KOPT-K1 (cell line): Measurements from ENCODE around the gene FBP1.

Source experiments
- H3K27ac ChIP-seq: fragments of 200-600 bp; sonication (generic); 2 replicates; pipeline ENCODE4 v1.5.1; 2016; ENCODE audit warnings: antibody characterized with exemption, mild to moderate bottlenecking, low read depth, low read length; ENCODE audit not compliant: poor library complexity, severe bottlenecking
- H3K36me3 ChIP-seq: fragments of 200-600 bp; sonication (generic); 2 replicates; pipeline ENCODE4 v1.5.1; 2017; ENCODE audit warnings: antibody characterized with exemption, mild to moderate bottlenecking, low read length, moderate library complexity; ENCODE audit not compliant: insufficient read depth
- H3K9me3 ChIP-seq: fragments of 200-600 bp; sonication (generic); 2 replicates; pipeline ENCODE4 v1.5.1; 2017; ENCODE audit warnings: antibody characterized with exemption, low read length, mild to moderate bottlenecking; ENCODE audit not compliant: insufficient read depth, poor library complexity, severe bottlenecking

Gene FBP1

GRCh38 chr9:94643176-94643575 is 3.9 kb upstream of the FBP1 start:
- no peaks in the 10 kb centered on the region for H3K36me3 ChIP-seq
- no peak overlapping the region for H3K27ac ChIP-seq
- no peaks in the 10 kb centered on the region for H3K9me3 ChIP-seq

- no peaks in the 10 kb centered on the region for H3K36me3 ChIP-seq
- H3K9me3 ChIP-seq, result no peaks in the 10 kb centered on the region
- H3K27ac ChIP-seq, result no peak overlapping the region
Observed at GRCh38 chr9:94642501-94642900, 3.2 kb upstream of the FBP1 start.

GRCh38 chr9:94639999-94640376 is 670 bp upstream of the FBP1 start:
- no peaks in the 10 kb centered on the region for H3K36me3 ChIP-seq
- H3K27ac ChIP-seq, result no peak overlapping the region
- H3K9me3 ChIP-seq, result no peaks in the 10 kb centered on the region

GRCh38 chr9:94638335-94639060 is 820 bp downstream of the FBP1 start:
- Histone ChIP-seq H3K9me3 (no peaks in the 10 kb centered on the region), H3K36me3 (no peaks in the 10 kb centered on the region), H3K27ac (no peak overlapping the region)

GRCh38 chr9:94632737-94633136 is 6.6 kb downstream of the FBP1 start:
- Histone ChIP-seq H3K27ac (no peak overlapping the region), H3K9me3 (no peaks in the 10 kb centered on the region), H3K36me3 (no peaks in the 10 kb centered on the region)

GRCh38 chr9:94631599-94631998 is 7.7 kb downstream of the FBP1 start:
- Histone ChIP-seq H3K27ac (no peak overlapping the region), H3K9me3 (no peaks in the 10 kb centered on the region), H3K36me3 (no peaks in the 10 kb centered on the region)

- Histone ChIP-seq H3K9me3 (no peaks in the 10 kb centered on the region), H3K27ac (no peak overlapping the region), H3K36me3 (no peaks in the 10 kb centered on the region)
Observed at GRCh38 chr9:94630833-94631232, 8.5 kb downstream of the FBP1 start.

GRCh38 chr9:94630281-94630680 is 9.0 kb downstream of the FBP1 start:
- Histone ChIP-seq H3K27ac (no peak overlapping the region), H3K36me3 (no peaks in the 10 kb centered on the region), H3K9me3 (no peaks in the 10 kb centered on the region)

GRCh38 chr9:94627287-94627686 is 12.0 kb downstream of the FBP1 start:
- H3K36me3 ChIP-seq, result no peaks in the 10 kb centered on the region
- no peak overlapping the region for H3K27ac ChIP-seq
- H3K9me3 ChIP-seq, result no peaks in the 10 kb centered on the region

GRCh38 chr9:94625835-94626234 is 13.5 kb downstream of the FBP1 start:
- Histone ChIP-seq H3K27ac (no peak overlapping the region), H3K36me3 (no peaks in the 10 kb centered on the region), H3K9me3 (no peaks in the 10 kb centered on the region)

- Histone ChIP-seq H3K27ac (no peak overlapping the region), H3K36me3 (no peaks in the 10 kb centered on the region), H3K9me3 (no peaks in the 10 kb centered on the region)
Observed at GRCh38 chr9:94624629-94625028, 14.7 kb downstream of the FBP1 start.

- no peaks in the 10 kb centered on the region for H3K9me3 ChIP-seq
- H3K36me3 ChIP-seq, result no peaks in the 10 kb centered on the region
- no peak overlapping the region for H3K27ac ChIP-seq
Observed at GRCh38 chr9:94623253-94623652, 16.1 kb downstream of the FBP1 start.

GRCh38 chr9:94622087-94622800 is 17.1 kb downstream of the FBP1 start:
- Histone ChIP-seq H3K36me3 (no peaks in the 10 kb centered on the region), H3K27ac (no peak overlapping the region), H3K9me3 (no peaks in the 10 kb centered on the region)

GRCh38 chr9:94619026-94619425 is 20.3 kb downstream of the FBP1 start:
- Histone ChIP-seq H3K27ac (no peak overlapping the region), H3K9me3 (no peaks in the 10 kb centered on the region), H3K36me3 (no peaks in the 10 kb centered on the region)

GRCh38 chr9:94613003-94613402 is 26.3 kb downstream of the FBP1 start:
- Histone ChIP-seq H3K9me3 (no peaks in the 10 kb centered on the region), H3K36me3 (no peaks in the 10 kb centered on the region), H3K27ac (no peak overlapping the region)

- H3K27ac ChIP-seq, result no peak overlapping the region
- no peaks in the 10 kb centered on the region for H3K36me3 ChIP-seq
- no peaks in the 10 kb centered on the region for H3K9me3 ChIP-seq
Observed at GRCh38 chr9:94612071-94612470, 27.2 kb downstream of the FBP1 start.
